ENCODE data around the gene CRYL1. TPM values are rescaled to one million over a fixed set of nuclear protein-coding genes. Genes with fewer than 3 reads are reported as not detected.
"Not testable (repeated sequence)": the region's sequence is repeated elsewhere in the genome, so short reads cannot be mapped to it uniquely, and the experiment has no call there.

Gene CRYL1
- total RNA-seq, 2 donors from 2014 or later = 14.5 to 32.2 TPM

DNA sequence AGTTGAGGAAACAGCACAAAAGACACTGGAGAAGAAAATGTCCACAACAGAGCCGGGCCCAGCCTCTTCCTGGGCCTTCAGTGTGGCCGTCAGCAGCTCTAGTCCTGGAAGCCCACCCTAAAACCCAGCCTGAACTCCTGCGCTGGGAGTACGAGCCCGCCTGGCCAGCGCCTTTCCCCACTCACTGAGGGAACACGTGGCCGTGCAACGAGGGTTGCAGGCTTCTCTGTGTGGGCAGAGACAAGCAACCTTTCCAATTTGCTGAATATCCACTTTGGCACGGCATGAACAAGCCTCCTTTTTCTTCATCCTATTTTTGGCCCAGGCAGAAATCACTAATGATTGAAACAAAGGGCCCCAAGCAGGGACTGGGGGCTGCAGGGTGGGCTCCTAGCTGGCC lies 89.2 kb downstream of the CRYL1 start:
- intact Hi-C loops (cut with DNase I) = no loop called here
- H3K36me3 ChIP-seq (replicated peaks in 1 of 2; ENCODE audit: insufficient read depth in 1 of 2, low read depth in 2 of 2) = no peaks in the 10 kb centered on the region
- TF ChIP-seq, protein P1, sequence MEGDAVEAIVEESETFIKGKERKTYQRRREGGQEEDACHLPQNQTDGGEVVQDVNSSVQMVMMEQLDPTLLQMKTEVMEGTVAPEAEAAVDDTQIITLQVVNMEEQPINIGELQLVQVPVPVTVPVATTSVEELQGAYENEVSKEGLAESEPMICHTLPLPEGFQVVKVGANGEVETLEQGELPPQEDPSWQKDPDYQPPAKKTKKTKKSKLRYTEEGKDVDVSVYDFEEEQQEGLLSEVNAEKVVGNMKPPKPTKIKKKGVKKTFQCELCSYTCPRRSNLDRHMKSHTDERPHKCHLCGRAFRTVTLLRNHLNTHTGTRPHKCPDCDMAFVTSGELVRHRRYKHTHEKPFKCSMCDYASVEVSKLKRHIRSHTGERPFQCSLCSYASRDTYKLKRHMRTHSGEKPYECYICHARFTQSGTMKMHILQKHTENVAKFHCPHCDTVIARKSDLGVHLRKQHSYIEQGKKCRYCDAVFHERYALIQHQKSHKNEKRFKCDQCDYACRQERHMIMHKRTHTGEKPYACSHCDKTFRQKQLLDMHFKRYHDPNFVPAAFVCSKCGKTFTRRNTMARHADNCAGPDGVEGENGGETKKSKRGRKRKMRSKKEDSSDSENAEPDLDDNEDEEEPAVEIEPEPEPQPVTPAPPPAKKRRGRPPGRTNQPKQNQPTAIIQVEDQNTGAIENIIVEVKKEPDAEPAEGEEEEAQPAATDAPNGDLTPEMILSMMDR (IDR thresholded peaks at IDR 0.05) = no peak
- TF ChIP-seq POLR2A (IDR thresholded peaks at IDR 0.05) = no peak
- ATAC-seq (no peak), DNase-seq (no peak)
- H3K27me3 ChIP-seq = no peaks in the 10 kb centered on the region
- H3K9me3 ChIP-seq = no peaks in the 10 kb centered on the region
- WGBS, 2 donors = 94 to 97% methylated on average over 8 to 10 of the region's 10 CpGs
- H3K4me3 ChIP-seq = no peak overlapping the region
- H3K27ac ChIP-seq = no peak overlapping the region
- no peaks in the 10 kb centered on the region for H3K4me1 ChIP-seq

- TF ChIP-seq, protein P1 (IDR thresholded peaks at IDR 0.05) = no peak
- TF ChIP-seq POLR2A (IDR thresholded peaks at IDR 0.05) = no peak
- Histone ChIP-seq H3K4me3 (no peak overlapping the region), H3K36me3 (replicated peaks in 1 of 2; ENCODE audit: insufficient read depth in 1 of 2, low read depth in 2 of 2) (no peaks in the 10 kb centered on the region), H3K27ac (no peak overlapping the region), H3K4me1 (no peaks in the 10 kb centered on the region), H3K27me3 (no peaks in the 10 kb centered on the region), H3K9me3 (no peaks in the 10 kb centered on the region)
- 81 to 91% methylated on average over 36 to 42 of the region's 57 CpGs for WGBS, 2 donors
- intact Hi-C loops (cut with DNase I) = no loop called here
- DNase-seq (no peak), ATAC-seq (no peak)
Observed at GRCh38 chr13:20435616-20436368, 89.9 kb downstream of the CRYL1 start.

DNA sequence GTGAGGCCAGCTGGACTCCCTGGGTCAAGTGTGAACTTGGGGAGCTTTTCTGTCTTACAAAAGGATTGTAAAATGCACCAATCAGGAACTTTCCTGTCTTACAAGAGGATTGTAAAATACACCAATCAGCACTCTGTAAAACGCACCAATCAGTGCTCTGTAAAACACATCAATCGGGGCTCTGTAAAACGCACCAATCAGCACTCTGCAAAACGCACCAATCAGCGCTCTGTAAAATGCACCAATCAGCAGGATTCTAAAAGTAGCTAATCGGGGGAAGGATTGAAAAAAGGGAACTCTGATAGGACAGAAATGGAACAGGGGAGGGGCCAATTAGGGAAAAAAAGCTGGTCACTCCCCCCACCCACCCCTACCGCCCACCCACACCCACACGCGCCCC lies 91.4 kb downstream of the CRYL1 start:
- 92 to 93% methylated on average over 8 to 9 of the region's 9 CpGs for WGBS, 2 donors
- DNase-seq; H3K27me3 ChIP-seq; H3K4me3 ChIP-seq; intact Hi-C loops (cut with DNase I); H3K36me3 ChIP-seq (replicated peaks in 1 of 2; ENCODE audit: insufficient read depth in 1 of 2, low read depth in 2 of 2); H3K27ac ChIP-seq; H3K9me3 ChIP-seq; H3K4me1 ChIP-seq; ATAC-seq: not testable (repeated sequence)

GRCh38 chr13:20431687-20432384 lies 93.8 kb downstream of the CRYL1 start:
- Histone ChIP-seq H3K27me3 (no peaks in the 10 kb centered on the region), H3K9me3 (no peaks in the 10 kb centered on the region), H3K4me3 (no peak overlapping the region), H3K27ac (no peak overlapping the region), H3K36me3 (replicated peaks in 1 of 2; ENCODE audit: insufficient read depth in 1 of 2, low read depth in 2 of 2) (no peaks in the 10 kb centered on the region), H3K4me1 (no peaks in the 10 kb centered on the region)
- TF ChIP-seq, protein P1 (IDR thresholded peaks at IDR 0.05) = no peak
- TF ChIP-seq POLR2A (IDR thresholded peaks at IDR 0.05) = no peak
- no peak for DNase-seq
- WGBS, 2 donors = 91 to 92% methylated on average over 15 of the region's 15 CpGs
- no peak for ATAC-seq
- intact Hi-C loops (cut with DNase I) = no loop called here

DNA sequence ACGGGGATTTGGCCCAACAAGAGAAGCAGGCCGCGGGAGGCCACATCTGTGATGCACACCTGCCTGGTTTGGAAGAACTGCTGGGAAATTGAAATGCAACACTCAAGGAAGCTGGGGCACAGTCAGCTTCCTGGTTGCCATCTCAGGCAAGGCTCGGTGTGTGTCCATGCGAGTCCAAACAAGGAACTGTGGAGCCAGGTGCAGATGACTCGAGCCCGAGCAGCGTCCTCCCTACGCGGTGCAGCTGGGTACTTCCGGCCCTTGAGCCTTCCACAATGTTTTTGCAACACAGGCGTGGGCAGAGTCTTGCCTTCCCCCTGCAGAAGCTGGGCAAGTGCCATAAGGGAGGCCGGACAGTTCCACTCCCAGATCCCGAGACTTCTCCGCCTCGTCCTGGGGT lies 94.6 kb downstream of the CRYL1 start:
- intact Hi-C loops (cut with DNase I) = no loop called here
- TF ChIP-seq POLR2A (IDR thresholded peaks at IDR 0.05) = no peak
- TF ChIP-seq, protein P1 (IDR thresholded peaks at IDR 0.05) = no peak
- Histone ChIP-seq H3K4me3 (no peak overlapping the region), H3K9me3 (no peaks in the 10 kb centered on the region), H3K27ac (no peak overlapping the region), H3K36me3 (replicated peaks in 1 of 2; ENCODE audit: insufficient read depth in 1 of 2, low read depth in 2 of 2) (no peaks in the 10 kb centered on the region), H3K4me1 (no peaks in the 10 kb centered on the region), H3K27me3 (no peaks in the 10 kb centered on the region)
- ATAC-seq (no peak), DNase-seq (no peak)
- 92 to 93% methylated on average over 16 of the region's 16 CpGs for WGBS, 2 donors
